ENCODE results near the gene CHST3. TPM values are rescaled to one million over a fixed set of nuclear protein-coding genes. Genes with fewer than 3 reads are reported as not detected.

The CHST3 gene
- polyA plus RNA-seq, 2 of the 4 experiments (the other 2 are of a cell fraction): 12.8 to 23.1 TPM

DNA sequence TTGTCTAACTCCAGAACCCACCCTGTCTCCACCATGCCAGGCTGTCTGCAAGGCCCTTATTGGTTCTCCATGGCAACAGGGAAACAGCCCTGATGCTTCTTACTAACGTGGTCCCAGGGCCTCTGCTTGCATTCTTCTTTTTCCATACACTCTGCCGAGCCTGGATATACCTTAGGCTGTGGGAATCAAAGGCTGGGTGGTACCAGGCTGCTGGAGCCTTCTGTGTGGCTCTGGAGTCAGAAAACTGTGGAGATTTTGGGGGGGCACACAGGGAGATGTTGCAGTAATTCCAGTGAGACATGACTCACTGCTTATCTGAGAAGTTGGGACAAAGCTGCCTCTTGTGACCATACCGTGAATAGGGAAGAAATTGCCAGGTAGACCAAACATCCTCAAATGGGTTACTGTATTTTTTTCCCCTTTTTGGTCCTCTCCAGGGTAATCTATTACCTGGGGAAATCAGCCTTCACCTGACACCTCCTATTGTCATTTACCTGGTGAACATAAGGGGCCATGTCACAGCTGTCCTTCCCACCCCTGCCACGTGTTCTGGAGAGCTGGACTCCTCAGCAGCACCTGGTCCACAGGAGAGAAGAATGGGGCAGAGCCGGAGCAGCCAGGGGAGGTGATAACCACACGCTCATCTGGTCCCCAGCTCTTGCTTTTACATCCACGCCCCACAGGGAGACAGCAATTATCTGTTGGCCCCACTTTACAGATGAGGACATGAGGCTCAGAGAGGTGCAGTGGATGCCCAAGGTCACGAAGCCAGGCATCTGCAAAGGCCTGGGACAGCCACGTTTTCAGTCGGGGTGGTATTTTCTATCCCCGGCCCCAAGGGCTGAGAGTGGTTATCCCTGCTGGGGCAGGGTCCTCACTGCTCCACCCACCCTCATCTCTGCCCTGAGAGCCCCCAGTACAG lies 4.6 kb downstream of the CHST3 start:
- no peak overlapping the region for H3K4me3 ChIP-seq
- DNase-seq (ENCODE audit: low read depth in 1 of 2, low spot score in 1 of 2) (peak; percentile 51 to 55), FAIRE-seq (no peak), ATAC-seq (peak; percentile 11 to 31; a peak in 3 of 6 replicates)
- no peaks in the 10 kb centered on the region for H3K9me3 ChIP-seq
- peak overlapping the region; percentile 97 for H3K4me2 ChIP-seq
- 53% methylated on average over 9 of the region's 11 CpGs for WGBS (ENCODE audit: missing lambda C conversion rate)
- TF ChIP-seq RFX5 (IDR thresholded peaks at IDR 0.05) (no peak), FOSL2 (IDR thresholded peaks at IDR 0.05) (no peak), FOSL2 (CRISPR knock-in tag; IDR thresholded peaks at IDR 0.05) (peak; percentile 69), CEBPB (IDR thresholded peaks at IDR 0.05) (peak in 1 of 2 experiments; percentile 18; a peak in 1 of 4 replicates)
- peak overlapping the region; percentile 87 to 98 for H3K27ac ChIP-seq
- H3K4me1 ChIP-seq: peaks cover 82% of the 10 kb centered on the region
- ChIA-PET POLR2A (interaction anchor here (0.7 to 1.0 kb wide), 3 partner anchors 52 to 118 kb away, joined by 3 to 5 read pairs (median 3); partner anchors contain the start of gene PSAP), CTCF (interaction anchor here (0.6 to 10.8 kb wide), 5 partner anchors 14 to 127 kb away, joined by 3 to 101 read pairs (median 4); no protein-coding TSS in a partner anchor)

DNA sequence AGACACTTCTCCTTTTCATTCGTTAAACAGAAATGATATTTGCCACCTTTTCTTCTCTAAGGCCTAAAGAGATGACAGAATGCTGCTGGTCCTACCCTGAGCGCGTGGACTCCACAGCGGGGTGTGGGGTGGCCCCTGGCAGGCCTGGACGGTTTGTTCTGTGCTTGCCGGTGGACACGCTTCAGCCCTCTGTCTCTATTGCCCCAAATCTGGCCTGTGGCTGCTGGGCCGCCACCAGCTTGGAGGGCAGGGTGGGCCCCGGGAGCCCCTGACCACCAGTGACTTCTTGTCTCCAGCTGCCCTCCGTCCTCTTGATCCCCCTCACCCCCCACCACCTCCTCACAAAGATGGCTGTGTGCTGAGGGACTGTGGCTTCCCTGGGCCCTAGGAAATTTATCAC lies 5.7 kb downstream of the CHST3 start:
- FAIRE-seq: no peak
- Histone ChIP-seq H3K4me3 (no peak overlapping the region), H3K4me1 (peaks cover 93% of the 10 kb centered on the region), H3K4me2 (peak overlapping the region; percentile 97), H3K27ac (peak overlapping the region; percentile 87 to 98), H3K9me3 (no peaks in the 10 kb centered on the region)
- ChIA-PET CTCF (interaction anchor here (0.7 to 10.8 kb wide), 8 partner anchors 15 to 78 kb away, joined by 3 to 101 read pairs (median 14); no protein-coding TSS in a partner anchor), POLR2A (no interaction called here)
- ATAC-seq: no peak
- WGBS (ENCODE audit: missing lambda C conversion rate): 77% methylated on average over 9 of the region's 10 CpGs
- no peak for DNase-seq (ENCODE audit: low read depth in 1 of 2, low spot score in 1 of 2)
- TF ChIP-seq EP300 (IDR thresholded peaks at IDR 0.05) (no peak), MYC (IDR thresholded peaks at IDR 0.05; ENCODE audit: borderline replicate concordance, low read length) (no peak), ZNF302 (CRISPR knock-in tag; IDR thresholded peaks at IDR 0.05) (no peak), EHMT2 (IDR thresholded peaks at IDR 0.05; ENCODE audit: low read depth) (no peak)

DNA sequence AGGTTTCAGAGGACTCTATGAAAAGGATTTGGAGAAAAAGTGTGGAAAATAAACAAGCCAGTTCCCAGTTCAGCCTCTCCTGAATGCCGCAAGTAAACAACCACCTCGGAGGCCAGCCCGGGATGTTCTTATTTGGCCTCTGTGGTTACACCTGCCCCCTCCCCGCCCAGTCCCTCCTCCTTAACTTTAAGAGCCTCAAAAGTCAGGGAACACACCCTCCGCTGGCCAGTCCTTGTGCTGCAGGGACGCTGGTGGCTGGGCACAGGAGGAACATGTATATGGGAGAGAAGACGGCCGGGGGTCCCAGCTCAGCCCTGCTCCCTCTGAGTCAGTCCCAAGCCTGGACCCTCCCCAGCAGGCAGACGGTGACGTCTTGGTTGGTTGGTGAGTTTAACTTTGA lies 6.1 kb downstream of the CHST3 start:
- peak; percentile 62 to 79 for DNase-seq (ENCODE audit: low read depth in 1 of 2, low spot score in 1 of 2)
- peak overlapping the region; percentile 20; the same call in 2 of the 3 replicates for H3K4me3 ChIP-seq
- ChIA-PET CTCF (interaction anchor here (0.8 to 10.8 kb wide), 9 partner anchors 15 to 157 kb away, joined by 3 to 101 read pairs (median 12); no protein-coding TSS in a partner anchor), POLR2A (interaction anchor here (0.9 kb wide), 1 partner anchor 74 kb away, joined by 3 read pairs; no protein-coding TSS in a partner anchor)
- peak overlapping the region; percentile 97 for H3K4me2 ChIP-seq
- H3K9me3 ChIP-seq: no peaks in the 10 kb centered on the region
- H3K4me1 ChIP-seq: peaks cover 97% of the 10 kb centered on the region
- FAIRE-seq: no peak
- WGBS (ENCODE audit: missing lambda C conversion rate): 9% methylated on average over 10 of the region's 10 CpGs
- H3K27ac ChIP-seq: peak overlapping the region; percentile 87 to 98
- ATAC-seq: peak; percentile 63 to 69
- TF ChIP-seq RAD21 (conservative IDR thresholded peaks at IDR 0.05 in 1 of 2, IDR thresholded peaks at IDR 0.05 in 1 of 2) (peak in 1 of 2 experiments; percentile 35; a peak in 3 of 5 replicates), FOXS1 (CRISPR knock-in tag; IDR thresholded peaks at IDR 0.05) (no peak), ESRRA (IDR thresholded peaks at IDR 0.05; ENCODE audit: borderline replicate concordance, low read length) (no peak), SMC3 (IDR thresholded peaks at IDR 0.05) (peak; percentile 35; the same call in 2 of the 3 replicates), FOSL2 (IDR thresholded peaks at IDR 0.05) (no peak), FOSL2 (CRISPR knock-in tag; IDR thresholded peaks at IDR 0.05) (no peak), ZFP36 (IDR thresholded peaks at IDR 0.05; ENCODE audit: borderline replicate concordance, partially characterized antibody) (no peak), ZC3H11A (IDR thresholded peaks at IDR 0.05) (no peak), EHF (CRISPR knock-in tag; IDR thresholded peaks at IDR 0.05) (no peak), CBX8 (IDR thresholded peaks at IDR 0.05) (no peak), JUN (IDR thresholded peaks at IDR 0.05) (no peak), NR3C1 (IDR thresholded peaks at IDR 0.05) (no peak), SREBF2 (IDR thresholded peaks at IDR 0.05) (no peak), NPAS2 (CRISPR knock-in tag; IDR thresholded peaks at IDR 0.05; ENCODE audit: borderline replicate concordance) (no peak), HDAC2 (IDR thresholded peaks at IDR 0.05) (no peak), POLR2A (IDR thresholded peaks at IDR 0.05; ENCODE audit: low read length) (peak; percentile 58), FOSB (CRISPR knock-in tag; IDR thresholded peaks at IDR 0.05) (no peak)
- TF ChIP-seq, protein P1, sequence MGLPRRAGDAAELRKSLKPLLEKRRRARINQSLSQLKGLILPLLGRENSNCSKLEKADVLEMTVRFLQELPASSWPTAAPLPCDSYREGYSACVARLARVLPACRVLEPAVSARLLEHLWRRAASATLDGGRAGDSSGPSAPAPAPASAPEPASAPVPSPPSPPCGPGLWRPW (IDR thresholded peaks at IDR 0.05): no peak
- TF ChIP-seq, protein P2, sequence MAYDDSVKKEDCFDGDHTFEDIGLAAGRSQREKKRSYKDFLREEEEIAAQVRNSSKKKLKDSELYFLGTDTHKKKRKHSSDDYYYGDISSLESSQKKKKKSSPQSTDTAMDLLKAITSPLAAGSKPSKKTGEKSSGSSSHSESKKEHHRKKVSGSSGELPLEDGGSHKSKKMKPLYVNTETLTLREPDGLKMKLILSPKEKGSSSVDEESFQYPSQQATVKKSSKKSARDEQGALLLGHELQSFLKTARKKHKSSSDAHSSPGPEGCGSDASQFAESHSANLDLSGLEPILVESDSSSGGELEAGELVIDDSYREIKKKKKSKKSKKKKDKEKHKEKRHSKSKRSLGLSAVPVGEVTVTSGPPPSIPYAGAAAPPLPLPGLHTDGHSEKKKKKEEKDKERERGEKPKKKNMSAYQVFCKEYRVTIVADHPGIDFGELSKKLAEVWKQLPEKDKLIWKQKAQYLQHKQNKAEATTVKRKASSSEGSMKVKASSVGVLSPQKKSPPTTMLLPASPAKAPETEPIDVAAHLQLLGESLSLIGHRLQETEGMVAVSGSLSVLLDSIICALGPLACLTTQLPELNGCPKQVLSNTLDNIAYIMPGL (CRISPR knock-in tag; IDR thresholded peaks at IDR 0.05; ENCODE audit: borderline replicate concordance): no peak
- TF ChIP-seq, protein P3, sequence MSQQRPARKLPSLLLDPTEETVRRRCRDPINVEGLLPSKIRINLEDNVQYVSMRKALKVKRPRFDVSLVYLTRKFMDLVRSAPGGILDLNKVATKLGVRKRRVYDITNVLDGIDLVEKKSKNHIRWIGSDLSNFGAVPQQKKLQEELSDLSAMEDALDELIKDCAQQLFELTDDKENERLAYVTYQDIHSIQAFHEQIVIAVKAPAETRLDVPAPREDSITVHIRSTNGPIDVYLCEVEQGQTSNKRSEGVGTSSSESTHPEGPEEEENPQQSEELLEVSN (IDR thresholded peaks at IDR 0.05; ENCODE audit: borderline replicate concordance, low read depth): no peak
- TF ChIP-seq, protein P4, sequence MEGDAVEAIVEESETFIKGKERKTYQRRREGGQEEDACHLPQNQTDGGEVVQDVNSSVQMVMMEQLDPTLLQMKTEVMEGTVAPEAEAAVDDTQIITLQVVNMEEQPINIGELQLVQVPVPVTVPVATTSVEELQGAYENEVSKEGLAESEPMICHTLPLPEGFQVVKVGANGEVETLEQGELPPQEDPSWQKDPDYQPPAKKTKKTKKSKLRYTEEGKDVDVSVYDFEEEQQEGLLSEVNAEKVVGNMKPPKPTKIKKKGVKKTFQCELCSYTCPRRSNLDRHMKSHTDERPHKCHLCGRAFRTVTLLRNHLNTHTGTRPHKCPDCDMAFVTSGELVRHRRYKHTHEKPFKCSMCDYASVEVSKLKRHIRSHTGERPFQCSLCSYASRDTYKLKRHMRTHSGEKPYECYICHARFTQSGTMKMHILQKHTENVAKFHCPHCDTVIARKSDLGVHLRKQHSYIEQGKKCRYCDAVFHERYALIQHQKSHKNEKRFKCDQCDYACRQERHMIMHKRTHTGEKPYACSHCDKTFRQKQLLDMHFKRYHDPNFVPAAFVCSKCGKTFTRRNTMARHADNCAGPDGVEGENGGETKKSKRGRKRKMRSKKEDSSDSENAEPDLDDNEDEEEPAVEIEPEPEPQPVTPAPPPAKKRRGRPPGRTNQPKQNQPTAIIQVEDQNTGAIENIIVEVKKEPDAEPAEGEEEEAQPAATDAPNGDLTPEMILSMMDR (IDR thresholded peaks at IDR 0.05): 0 out of 3 replicates have a peak, but pooled peaks have one; percentile 19
- TF ChIP-seq, protein P5, sequence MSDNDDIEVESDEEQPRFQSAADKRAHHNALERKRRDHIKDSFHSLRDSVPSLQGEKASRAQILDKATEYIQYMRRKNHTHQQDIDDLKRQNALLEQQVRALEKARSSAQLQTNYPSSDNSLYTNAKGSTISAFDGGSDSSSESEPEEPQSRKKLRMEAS (IDR thresholded peaks at IDR 0.05): no peak

All from A549 (cell line).